HEK293 (cell line): Measurements from ENCODE around the gene RACGAP1.

Experiments
- CTCF ChIA-PET: fragments of 350-600 bp; formaldehyde crosslinking; extraction: SDS; loops from one replicate; lab custom pipeline; 2021; ENCODE audit warnings: antibody characterized with exemption; lab: Yijun Ruan, JAX
- POLR2A ChIA-PET: fragments of 300-600 bp; formaldehyde crosslinking; extraction: SDS; loops from one replicate; lab custom pipeline; 2020; ENCODE audit warnings: antibody characterized with exemption, inconsistent platforms; lab: Yijun Ruan, JAX
- H3K27ac ChIP-seq: fragments of 200-500 bp; sonication (Bioruptor generic); 2 replicates; pipeline ENCODE4 v1.5.1; 2014; ENCODE audit warnings: low read depth, low read length, control low read depth, inconsistent platforms; ENCODE audit errors: extremely low read depth
- H3K36me3 ChIP-seq, 2 experiments: fragments of 200-500 bp in 1 of 2; sonication (Bioruptor generic) in 1 of 2; 1 replicate in 1 of 2; 2 replicates in 1 of 2; pipeline ENCODE4 v1.5.1; 2014 to 2017; ENCODE audit warnings: inconsistent platforms in 2 of 2, low read length in 2 of 2; ENCODE audit not compliant: control insufficient read depth in 2 of 2, insufficient read depth in 1 of 2
- H3K4me1 ChIP-seq: fragments of 200-500 bp; sonication (Bioruptor generic); 2 replicates; pipeline ENCODE4 v1.5.1; 2014; ENCODE audit warnings: mild to moderate bottlenecking, low read length, inconsistent platforms; ENCODE audit not compliant: control insufficient read depth, insufficient read depth
- H3K4me3 ChIP-seq: 2 replicates; pipeline ENCODE4 v1.5.1; 2011; ENCODE audit warnings: low read depth, mild to moderate bottlenecking, control low read depth, low read length, moderate library complexity
- H3K9me3 ChIP-seq: fragments of 200-500 bp; sonication (Bioruptor generic); 2 replicates; pipeline ENCODE4 v1.5.1; 2014; ENCODE audit warnings: low read depth, low read length, inconsistent platforms; ENCODE audit not compliant: control insufficient read depth, insufficient read depth
- GLIS2 ChIP-seq: fragments of 450-650 bp; formaldehyde crosslinking; IDR thresholded peaks from 2 replicates; pipeline ENCODE4 v1.5.1; 2016; ENCODE audit warnings: missing biosample characterization, missing genetic modification characterization
- MEIS1 ChIP-seq: sonication (generic); formaldehyde crosslinking; IDR thresholded peaks from 2 replicates; pipeline ENCODE4 v1.8.1; 2022; ENCODE audit warnings: missing genetic modification reagents, mild to moderate bottlenecking, borderline replicate concordance
- SALL2 ChIP-seq: fragments of 450-650 bp; formaldehyde crosslinking; IDR thresholded peaks from 2 replicates; pipeline ENCODE4 v1.5.0; 2017; ENCODE audit warnings: missing biosample characterization, mild to moderate bottlenecking, missing genetic modification characterization, borderline replicate concordance
- TRIM28 ChIP-seq: IDR thresholded peaks from 2 replicates; pipeline ENCODE4 v1.6.1; 2011; ENCODE audit warnings: low read length, control low read depth, borderline replicate concordance
- WT1 ChIP-seq: fragments of 450-650 bp; formaldehyde crosslinking; IDR thresholded peaks from 2 replicates; pipeline ENCODE4 v1.5.1; 2016; ENCODE audit warnings: missing biosample characterization, missing genetic modification characterization
- YY1 ChIP-seq: fragments of 450-650 bp; formaldehyde crosslinking; IDR thresholded peaks from 2 replicates; pipeline ENCODE4 v1.5.1; 2018; ENCODE audit warnings: missing biosample characterization, missing genetic modification characterization
- ZBTB26 ChIP-seq: fragments of 450-650 bp; formaldehyde crosslinking; optimal IDR thresholded peaks from 2 replicates; pipeline ENCODE3; 2016; ENCODE audit warnings: missing biosample characterization, mild to moderate bottlenecking, missing genetic modification characterization
- ZFP3 ChIP-seq: fragments of 450-650 bp; formaldehyde crosslinking; IDR thresholded peaks from 2 replicates; pipeline ENCODE4 v1.5.1; 2016; ENCODE audit warnings: low read depth, missing biosample characterization, missing genetic modification characterization
- ZNF548 ChIP-seq: fragments of 450-650 bp; formaldehyde crosslinking; IDR thresholded peaks from 2 replicates; pipeline ENCODE4 v1.5.1; 2016; ENCODE audit warnings: missing biosample characterization, missing genetic modification characterization
- ZNF677 ChIP-seq: fragments of 450-650 bp; IDR thresholded peaks from 2 replicates; pipeline ENCODE4 v1.5.0; 2018; ENCODE audit warnings: missing biosample characterization, mild to moderate bottlenecking, missing genetic modification characterization, moderate library complexity
- TF ChIP-seq, protein P1 (sequence below): fragments of 450-650 bp; formaldehyde crosslinking; IDR thresholded peaks from 2 replicates; pipeline ENCODE4 v1.5.1; 2016; ENCODE audit warnings: missing biosample characterization, missing genetic modification characterization
- TF ChIP-seq, protein P2 (sequence below): fragments of 450-650 bp; formaldehyde crosslinking; IDR thresholded peaks from 2 replicates; pipeline ENCODE4 v1.5.1; 2016; ENCODE audit warnings: missing biosample characterization, missing genetic modification characterization
- TF ChIP-seq, protein P3 (sequence below): fragments of 450-650 bp; formaldehyde crosslinking; IDR thresholded peaks from 2 replicates; pipeline ENCODE4 v1.5.1; 2017; ENCODE audit warnings: missing biosample characterization, missing genetic modification characterization

Gene RACGAP1

DNA sequence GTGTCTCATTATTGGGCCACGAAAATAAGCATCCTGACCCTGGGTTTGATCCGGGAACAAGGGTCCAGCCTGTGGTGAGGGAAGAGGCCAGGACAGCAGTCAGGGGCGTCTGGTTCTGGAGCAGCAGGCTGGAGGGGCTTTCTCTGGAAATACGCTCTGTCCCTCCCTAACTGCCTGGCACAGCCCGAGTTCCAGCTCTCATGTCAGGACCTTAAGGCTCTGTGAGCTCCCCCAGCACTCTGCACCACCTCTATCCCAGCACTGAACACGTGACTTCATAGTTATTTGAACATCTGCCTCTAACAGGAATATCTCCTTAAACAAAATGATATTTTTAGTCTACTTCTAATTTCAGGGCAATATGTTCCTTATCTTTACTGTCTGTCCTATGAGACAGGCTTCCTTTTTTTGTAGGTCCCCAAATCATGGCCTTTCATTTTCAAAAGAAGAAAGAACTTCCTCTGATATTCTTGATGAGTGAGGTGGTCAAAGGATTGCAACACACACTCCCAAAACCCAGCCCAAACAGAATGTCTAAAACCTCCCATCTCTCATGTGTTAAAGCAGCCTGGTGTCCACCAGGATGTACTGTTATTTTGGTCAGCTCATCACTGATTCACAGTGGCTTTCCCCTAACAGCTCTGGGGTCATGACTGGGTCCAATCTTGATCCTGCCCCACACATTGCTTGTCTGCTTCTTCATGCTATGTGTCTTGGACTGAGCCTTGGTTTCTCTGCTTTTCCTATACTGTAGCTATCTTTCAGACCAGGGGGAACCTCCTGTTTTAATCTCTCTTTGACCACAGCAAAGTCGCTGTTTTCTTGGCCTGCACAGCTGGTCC, 42.8 kb downstream of the RACGAP1 start:
- Histone ChIP-seq H3K36me3 (peaks cover 4 to 34% of the 10 kb centered on the region in 2 experiments), H3K4me3 (no peak overlapping the region), H3K9me3 (no peaks in the 10 kb centered on the region), H3K27ac (no peak overlapping the region), H3K4me1 (no peaks in the 10 kb centered on the region)
- TF ChIP-seq ZNF677 (tag by site-specific recombination) (no peak), TRIM28 (no peak), GLIS2 (tag by site-specific recombination) (no peak), SALL2 (no peak), ZFP3 (tag by site-specific recombination) (no peak)
- TF ChIP-seq, protein P1, sequence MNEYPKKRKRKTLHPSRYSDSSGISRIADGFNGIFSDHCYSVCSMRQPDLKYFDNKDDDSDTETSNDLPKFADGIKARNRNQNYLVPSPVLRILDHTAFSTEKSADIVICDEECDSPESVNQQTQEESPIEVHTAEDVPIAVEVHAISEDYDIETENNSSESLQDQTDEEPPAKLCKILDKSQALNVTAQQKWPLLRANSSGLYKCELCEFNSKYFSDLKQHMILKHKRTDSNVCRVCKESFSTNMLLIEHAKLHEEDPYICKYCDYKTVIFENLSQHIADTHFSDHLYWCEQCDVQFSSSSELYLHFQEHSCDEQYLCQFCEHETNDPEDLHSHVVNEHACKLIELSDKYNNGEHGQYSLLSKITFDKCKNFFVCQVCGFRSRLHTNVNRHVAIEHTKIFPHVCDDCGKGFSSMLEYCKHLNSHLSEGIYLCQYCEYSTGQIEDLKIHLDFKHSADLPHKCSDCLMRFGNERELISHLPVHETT (tag by site-specific recombination) = no peak
- ChIA-PET POLR2A (no interaction called here), CTCF (interaction anchor here (0.6 to 7.5 kb wide), 9 partner anchors 15 to 205 kb away, joined by 3 to 104 read pairs (median 6); no protein-coding TSS in a partner anchor)

DNA sequence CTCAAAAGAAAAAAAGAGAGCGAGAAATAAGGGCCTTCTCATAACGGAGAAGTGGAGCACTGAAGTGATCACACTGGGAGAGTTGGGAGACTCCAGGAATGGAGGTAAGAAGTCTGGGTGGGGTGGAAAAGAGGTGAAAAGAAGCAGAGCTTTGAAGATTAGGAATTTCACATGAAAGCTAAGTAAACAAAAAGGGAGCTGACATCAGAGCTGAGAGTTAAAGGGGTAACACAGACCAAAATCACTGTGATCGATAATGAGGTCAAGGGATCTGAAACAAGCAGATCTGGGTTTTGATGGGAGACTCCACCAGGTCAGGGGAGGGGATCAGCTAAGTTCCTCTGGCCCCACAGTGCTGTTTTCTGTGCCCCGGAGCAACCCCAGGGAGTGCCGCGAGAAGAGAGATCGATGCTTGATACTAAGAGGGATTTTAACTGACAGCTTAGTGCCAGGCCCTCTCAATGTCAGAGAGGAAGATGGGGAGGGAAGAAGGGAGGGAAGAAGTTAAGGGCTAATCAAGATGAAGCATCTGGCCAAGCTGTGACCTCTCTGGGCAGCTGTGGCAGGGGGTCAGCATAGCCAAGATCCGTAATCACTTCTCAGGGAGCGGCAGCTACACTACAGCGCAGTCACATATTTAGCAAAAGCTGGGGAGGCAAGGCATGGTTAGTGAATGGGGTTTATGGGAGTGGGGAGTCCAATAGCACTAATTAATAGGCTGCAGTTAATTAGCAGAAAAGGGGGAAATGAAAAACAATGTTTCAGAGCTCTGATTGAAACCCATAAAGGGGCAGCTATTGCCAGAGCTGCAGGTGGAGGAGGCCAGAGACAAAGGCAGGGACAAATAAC, 44.6 kb downstream of the RACGAP1 start:
- Histone ChIP-seq H3K4me3 (no peak overlapping the region), H3K36me3 (peaks cover 0 to 18% of the 10 kb centered on the region in 2 experiments; a peak in 1 of 3 replicates), H3K4me1 (no peaks in the 10 kb centered on the region), H3K9me3 (no peaks in the 10 kb centered on the region), H3K27ac (no peak overlapping the region)
- no peak for TF ChIP-seq MEIS1 (CRISPR knock-in tag)
- 0 out of 2 replicates have a peak, but pooled peaks have one; percentile 38 for TF ChIP-seq WT1 (tag by site-specific recombination)
- TF ChIP-seq ZNF548 = no peak
- TF ChIP-seq, protein P2, sequence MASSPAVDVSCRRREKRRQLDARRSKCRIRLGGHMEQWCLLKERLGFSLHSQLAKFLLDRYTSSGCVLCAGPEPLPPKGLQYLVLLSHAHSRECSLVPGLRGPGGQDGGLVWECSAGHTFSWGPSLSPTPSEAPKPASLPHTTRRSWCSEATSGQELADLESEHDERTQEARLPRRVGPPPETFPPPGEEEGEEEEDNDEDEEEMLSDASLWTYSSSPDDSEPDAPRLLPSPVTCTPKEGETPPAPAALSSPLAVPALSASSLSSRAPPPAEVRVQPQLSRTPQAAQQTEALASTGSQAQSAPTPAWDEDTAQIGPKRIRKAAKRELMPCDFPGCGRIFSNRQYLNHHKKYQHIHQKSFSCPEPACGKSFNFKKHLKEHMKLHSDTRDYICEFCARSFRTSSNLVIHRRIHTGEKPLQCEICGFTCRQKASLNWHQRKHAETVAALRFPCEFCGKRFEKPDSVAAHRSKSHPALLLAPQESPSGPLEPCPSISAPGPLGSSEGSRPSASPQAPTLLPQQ (tag by site-specific recombination) = peak; percentile 80
- no peak for TF ChIP-seq ZBTB26
- ChIA-PET POLR2A (no interaction called here), CTCF (interaction anchor here (0.8 to 7.5 kb wide), 11 partner anchors 13 to 239 kb away, joined by 3 to 104 read pairs (median 4); partner anchors contain the start of gene TMBIM6)

- H3K4me3 ChIP-seq = no peak overlapping the region
- CTCF ChIA-PET = interaction anchor here (1.1 to 7.5 kb wide), 7 partner anchors 12 to 206 kb away, joined by 3 to 104 read pairs (median 4); no protein-coding TSS in a partner anchor
- H3K27ac ChIP-seq = no peak overlapping the region
- POLR2A ChIA-PET = no interaction called here
- no peaks in the 10 kb centered on the region for H3K9me3 ChIP-seq
- peaks cover 0 to 9% of the 10 kb centered on the region in 2 experiments; a peak in 1 of 3 replicates for H3K36me3 ChIP-seq
- H3K4me1 ChIP-seq = no peaks in the 10 kb centered on the region
- TF ChIP-seq, protein P3, sequence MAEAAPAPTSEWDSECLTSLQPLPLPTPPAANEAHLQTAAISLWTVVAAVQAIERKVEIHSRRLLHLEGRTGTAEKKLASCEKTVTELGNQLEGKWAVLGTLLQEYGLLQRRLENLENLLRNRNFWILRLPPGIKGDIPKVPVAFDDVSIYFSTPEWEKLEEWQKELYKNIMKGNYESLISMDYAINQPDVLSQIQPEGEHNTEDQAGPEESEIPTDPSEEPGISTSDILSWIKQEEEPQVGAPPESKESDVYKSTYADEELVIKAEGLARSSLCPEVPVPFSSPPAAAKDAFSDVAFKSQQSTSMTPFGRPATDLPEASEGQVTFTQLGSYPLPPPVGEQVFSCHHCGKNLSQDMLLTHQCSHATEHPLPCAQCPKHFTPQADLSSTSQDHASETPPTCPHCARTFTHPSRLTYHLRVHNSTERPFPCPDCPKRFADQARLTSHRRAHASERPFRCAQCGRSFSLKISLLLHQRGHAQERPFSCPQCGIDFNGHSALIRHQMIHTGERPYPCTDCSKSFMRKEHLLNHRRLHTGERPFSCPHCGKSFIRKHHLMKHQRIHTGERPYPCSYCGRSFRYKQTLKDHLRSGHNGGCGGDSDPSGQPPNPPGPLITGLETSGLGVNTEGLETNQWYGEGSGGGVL (tag by site-specific recombination) = no peak
- no peak for TF ChIP-seq YY1 (tag by site-specific recombination)
Measured at GRCh38 chr12:49979791-49980190, 45.5 kb downstream of the RACGAP1 start.
